Esophagus muscularis mucosa (tissue), 4 donors: Measurements from ENCODE around the gene NYAP2.

Source experiments
- CTCF ChIP-seq, 3 experiments: fragments of 200-600 bp in 2 of 3; fragments of 450-650 bp in 1 of 3; sonication (generic) in 2 of 3; IDR thresholded peaks; one replicate each; pipeline ENCODE4 v1.5.1; 2017 to 2019; ENCODE audit warnings: antibody characterized with exemption in 3 of 3, mild to moderate bottlenecking in 2 of 3, moderate library complexity in 1 of 3
- EP300 ChIP-seq: sonication (generic); formaldehyde crosslinking; IDR thresholded peaks from one replicate; pipeline ENCODE4 v1.6.1; 2017; ENCODE audit warnings: antibody characterized with exemption
- POLR2AphosphoS5 ChIP-seq, 2 donors: sonication (generic); formaldehyde crosslinking; IDR thresholded peaks; one replicate each; pipeline ENCODE4 v1.6.1; 2017; ENCODE audit warnings: antibody characterized with exemption in 2 of 2

GRCh38 chr2:225399504-225399903 lies at the start of gene NYAP2:
- TF ChIP-seq CTCF (IDR thresholded peaks at IDR 0.05), result no peak
- TF ChIP-seq POLR2AphosphoS5 (IDR thresholded peaks at IDR 0.05), result no peak
- TF ChIP-seq EP300, result no peak
